GM10847 (cell line): ENCODE measurements around the gene FAM120A.

Source experiments
- POLR2A ChIP-seq: IDR thresholded peaks from 2 replicates; pipeline ENCODE4 v1.6.1; 2011; ENCODE audit not compliant: insufficient read length; ENCODE audit errors: extremely low read depth

Gene FAM120A

GRCh38 chr9:93436655-93437407 is 14.7 kb upstream of the FAM120A start:
- no peak for TF ChIP-seq POLR2A

GRCh38 chr9:93437996-93438395 is 13.5 kb upstream of the FAM120A start:
- no peak for TF ChIP-seq POLR2A

- no peak for TF ChIP-seq POLR2A
These were observed 10.4 kb upstream of the FAM120A start for GRCh38 chr9:93440896-93441580.

- TF ChIP-seq POLR2A = no peak
These were observed 5.4 kb upstream of the FAM120A start for GRCh38 chr9:93446073-93446472.

GRCh38 chr9:93447655-93448054 is 3.8 kb upstream of the FAM120A start:
- no peak for TF ChIP-seq POLR2A

- no peak for TF ChIP-seq POLR2A
These were observed 594 bp downstream of the FAM120A start for GRCh38 chr9:93451849-93452709.

- TF ChIP-seq POLR2A = no peak
These were observed 1.2 kb downstream of the FAM120A start for GRCh38 chr9:93452710-93453046.

DNA sequence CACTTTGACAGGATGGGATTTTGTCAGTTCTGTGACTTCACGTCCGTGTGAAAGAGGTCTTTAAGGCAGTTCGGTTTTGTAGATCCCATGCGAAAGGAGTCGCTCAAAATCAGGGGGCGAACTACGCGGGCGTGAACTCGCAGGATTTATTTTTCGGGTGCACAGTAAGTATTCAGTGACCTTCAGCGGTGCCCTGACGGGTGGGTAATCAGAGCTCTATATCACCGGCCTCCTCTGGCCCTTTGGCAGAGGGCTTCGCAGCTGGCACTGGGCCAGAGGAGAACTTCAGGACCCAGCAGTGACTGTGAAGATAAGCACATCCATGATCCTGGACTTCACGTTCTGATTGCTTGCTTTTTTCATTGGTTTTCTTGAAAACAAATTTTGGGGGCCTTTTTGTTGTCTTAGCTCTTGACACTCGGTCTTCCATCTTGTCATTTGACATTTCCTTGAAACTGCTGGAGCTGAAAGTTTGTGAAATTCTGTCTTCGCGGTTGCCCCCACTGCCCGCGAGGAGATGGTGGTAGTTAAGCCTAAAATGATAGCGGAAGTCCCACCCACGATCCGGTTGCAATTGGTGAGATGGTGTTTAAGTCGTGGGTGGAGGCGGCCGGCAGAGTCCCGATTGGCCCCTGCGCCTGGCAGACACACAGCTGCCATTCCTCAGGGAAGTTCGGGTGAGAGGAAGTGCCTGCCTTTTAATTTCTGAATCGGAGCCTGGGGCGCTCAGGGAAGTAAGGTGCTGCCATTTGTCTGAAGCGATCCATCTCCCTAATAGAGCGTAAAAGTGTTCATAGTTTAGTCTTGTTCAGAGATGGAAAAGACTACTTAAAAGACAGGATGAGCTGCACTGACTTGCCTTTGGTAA is 1.8 kb downstream of the FAM120A start, which contains the start of gene FAM120AOS:
TSS of gene FAM120AOS (minus strand) at position 535 of the 868 bp plus-strand sequence. CDS start 872 bp downstream, outside the sequence.
- peak; percentile 32 for TF ChIP-seq POLR2A

DNA sequence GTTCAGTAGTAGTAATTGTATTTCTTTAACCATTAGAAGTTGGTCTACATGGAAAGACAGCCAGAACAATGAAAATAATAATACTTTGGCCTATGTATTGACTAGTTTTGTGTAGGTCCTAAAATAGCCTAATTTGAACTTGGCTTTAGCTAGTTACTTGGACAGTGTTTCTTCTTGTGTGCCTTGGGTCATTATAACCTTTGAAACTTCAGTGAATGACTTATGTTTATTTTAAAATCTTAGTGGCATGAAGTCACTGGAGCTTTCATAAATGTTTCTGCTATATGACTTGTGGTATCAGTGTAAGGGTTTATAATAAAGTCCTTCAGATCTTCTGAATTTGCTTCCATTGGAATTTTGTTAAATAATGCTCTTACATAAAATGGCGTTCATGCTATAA is 4.5 kb downstream of the FAM120A start:
- TF ChIP-seq POLR2A = no peak

DNA sequence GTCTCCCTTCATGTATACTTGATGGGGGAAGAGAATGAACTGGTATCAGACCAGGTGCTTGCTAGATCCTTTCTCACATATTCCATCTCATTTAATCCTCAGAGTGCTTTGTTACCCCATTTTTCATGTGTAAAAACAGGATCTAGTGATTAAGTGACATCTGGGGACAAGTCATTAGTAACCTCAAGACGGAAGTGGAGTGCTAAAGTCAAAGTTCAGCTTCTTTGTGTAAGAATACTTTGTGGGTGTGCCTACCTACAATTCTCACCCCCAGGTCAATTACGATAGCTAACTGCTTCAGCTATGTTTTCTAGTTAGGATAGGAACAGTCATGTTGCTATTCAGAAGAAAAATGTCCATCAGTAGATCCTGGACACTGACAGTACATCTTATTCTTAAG is 5.0 kb downstream of the FAM120A start:
- TF ChIP-seq POLR2A = no peak

DNA sequence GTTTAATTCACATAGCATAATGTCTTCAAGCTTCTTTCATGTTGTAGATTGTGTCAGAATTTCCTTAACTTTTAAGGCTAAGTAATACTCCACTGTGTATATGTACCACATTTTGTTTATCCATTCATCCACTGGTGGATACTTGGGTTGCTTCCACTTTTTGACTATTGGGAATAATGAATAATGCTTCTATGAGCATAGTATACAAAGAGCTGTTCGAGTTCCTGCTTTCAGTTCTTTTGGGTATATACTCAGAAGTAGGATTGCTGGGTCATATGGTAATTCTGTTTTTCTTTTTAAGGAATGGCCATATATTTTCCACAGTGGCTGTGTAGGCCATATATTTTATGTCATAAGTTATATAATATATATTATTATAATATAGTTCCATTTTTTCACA is 5.5 kb downstream of the FAM120A start:
- TF ChIP-seq POLR2A = no peak

- TF ChIP-seq POLR2A = no peak
These were observed 7.2 kb downstream of the FAM120A start for GRCh38 chr9:93458712-93459111.

DNA sequence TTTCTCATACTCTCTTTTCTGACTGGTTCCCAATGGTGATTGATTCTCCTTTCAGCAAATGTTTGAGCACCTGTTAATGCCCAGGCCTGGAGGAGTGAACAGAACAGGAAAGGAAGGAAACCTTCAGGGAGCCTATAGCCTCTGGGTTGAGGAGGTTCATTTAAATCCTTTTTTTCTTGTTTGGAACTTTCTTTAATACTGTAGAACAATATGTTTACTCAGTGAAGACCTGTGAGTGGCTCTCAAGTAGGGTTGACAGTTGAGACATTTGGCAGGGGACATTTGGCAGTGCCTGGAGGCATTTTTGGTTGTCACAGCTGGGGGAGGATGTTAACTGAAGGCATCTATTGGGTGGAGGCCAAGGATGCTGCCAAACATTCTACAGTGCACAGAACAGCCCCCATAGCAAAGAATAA is 8.0 kb downstream of the FAM120A start:
- TF ChIP-seq POLR2A = no peak

- TF ChIP-seq POLR2A = no peak
These were observed 9.4 kb downstream of the FAM120A start for GRCh38 chr9:93460689-93461413.
